GM12878 (cell line): ENCODE measurements around the gene LSR. TPM values are rescaled to one million over a fixed set of nuclear protein-coding genes. Genes with fewer than 3 reads are reported as not detected.

Experiments used
- ATAC-seq: fragments of 200-7000 bp; cut with Tn5 transposase; 3 replicates; pipeline ENCODE4 v1.9.1; 2020; ENCODE audit warnings: mild to moderate bottlenecking, moderate library complexity
- BruUV-seq: library from RNA; stranded (reverse); fragments of 400-500 nt; replicated peaks from 2 replicates; lab custom pipeline; 2021; lab: Mats Ljungman, UMichigan
- CTCF ChIA-PET: fragments of 300-600 bp; sonication (Branson Sonifier 250); formaldehyde crosslinking; extraction: SDS; loops from one replicate; lab custom pipeline; 2021; ENCODE audit warnings: inconsistent platforms; lab: Yijun Ruan, JAX
- POLR2A ChIA-PET: fragments of 350-600 bp; formaldehyde crosslinking; extraction: SDS; loops from one replicate; lab custom pipeline; 2021; ENCODE audit warnings: inconsistent platforms; lab: Charles Lee
- RAD21 ChIA-PET: fragments of 300-600 bp; sonication (Branson Sonifier 250); formaldehyde crosslinking; loops from one replicate; lab custom pipeline; 2023; ENCODE audit warnings: antibody characterized with exemption; ENCODE audit not compliant: unreplicated experiment; lab: Charles Lee
- SMC1A ChIA-PET: fragments of 300-600 bp; sonication (Branson Sonifier 250); formaldehyde crosslinking; loops from one replicate; lab custom pipeline; 2023; ENCODE audit not compliant: unreplicated experiment, uncharacterized antibody; lab: Charles Lee
- DNase-seq: peaks from one replicate; pipeline ENCODE4 v3.0.0-alpha.2; 2011; ENCODE audit warnings: low read depth, low spot score
- FAIRE-seq: peaks from 3 replicates; lab custom pipeline; 2011; peaks lifted over from hg19 to GRCh38; lab: Jason Lieb, UNC
- H2AFZ ChIP-seq: 2 replicates; pipeline ENCODE4 v1.6.0; 2011; ENCODE audit warnings: low read depth, low read length, control low read depth; ENCODE audit not compliant: control insufficient read depth
- H3K27ac ChIP-seq: 2 replicates; pipeline ENCODE4 v1.5.1; 2011; ENCODE audit warnings: control low read depth; ENCODE audit not compliant: control insufficient read depth, insufficient read depth
- H3K27me3 ChIP-seq, 2 experiments: replicated peaks in 1 of 2; 2 replicates each; pipeline versions ENCODE4 v1.6.0 to v1.6.1; 2011; ENCODE audit warnings: low read length in 1 of 2; ENCODE audit not compliant: control insufficient read depth in 2 of 2, insufficient read depth in 2 of 2
- H3K36me3 ChIP-seq, 2 experiments: 2 replicates each; pipeline ENCODE4 v1.5.1; 2011; ENCODE audit warnings: low read length in 1 of 2; ENCODE audit not compliant: control insufficient read depth in 2 of 2, insufficient read depth in 2 of 2
- H3K4me1 ChIP-seq: 2 replicates; pipeline ENCODE4 v1.6.1; 2011; ENCODE audit warnings: mild to moderate bottlenecking, low read length, moderate library complexity, mixed read lengths; ENCODE audit not compliant: control insufficient read depth, insufficient read depth
- H3K4me2 ChIP-seq: 2 replicates; pipeline ENCODE4 v1.6.0; 2011; ENCODE audit warnings: control low read depth; ENCODE audit not compliant: control insufficient read depth, insufficient read depth
- H3K4me3 ChIP-seq: fragments of 200-600 bp; sonication (generic); 2 replicates; pipeline ENCODE4 v1.5.1; 2016
- H3K79me2 ChIP-seq: 2 replicates; pipeline ENCODE4 v1.6.0; 2011; ENCODE audit warnings: low read length; ENCODE audit not compliant: control insufficient read depth, insufficient read depth
- H3K9ac ChIP-seq: 2 replicates; pipeline ENCODE4 v1.8.0; 2011; ENCODE audit warnings: low read length, control low read depth, mixed read lengths; ENCODE audit not compliant: control insufficient read depth, insufficient read depth
- H3K9me3 ChIP-seq: replicated peaks from 3 replicates; pipeline ENCODE4 v1.5.1; 2011; ENCODE audit warnings: mild to moderate bottlenecking, low read length; ENCODE audit not compliant: control insufficient read depth, insufficient read depth
- H4K20me1 ChIP-seq: 2 replicates; pipeline ENCODE4 v1.6.0; 2011; ENCODE audit not compliant: control insufficient read depth, insufficient read depth
- GABPA ChIP-seq: IDR thresholded peaks from 2 replicates; pipeline ENCODE4 v1.6.1; 2014; ENCODE audit warnings: antibody characterized with exemption, low read depth, mild to moderate bottlenecking, inconsistent platforms
- MXI1 ChIP-seq: fragments of 150-350 bp; IDR thresholded peaks from 2 replicates; pipeline ENCODE4 v1.6.1; 2011; ENCODE audit warnings: low read depth, mild to moderate bottlenecking, inconsistent platforms, low read length, improper control_type of control experiment
- NBN ChIP-seq: fragments of 450-650 bp; IDR thresholded peaks from 2 replicates; pipeline ENCODE4 v1.6.1; 2016
- STAT1 ChIP-seq: fragments of 450-650 bp; conservative IDR thresholded peaks from 2 replicates; pipeline ENCODE4 v1.6.1; 2014; ENCODE audit warnings: antibody characterized with exemption, mild to moderate bottlenecking
- ZZZ3 ChIP-seq: IDR thresholded peaks from 2 replicates; pipeline ENCODE4 v1.6.1; 2011; ENCODE audit warnings: low read depth; ENCODE audit not compliant: control insufficient read depth, insufficient read length
- WGBS: methylation state at CpG from one replicate; pipeline ENCODE4 v1.1.6; 2016; ENCODE audit warnings: low lambda C conversion rate; ENCODE audit not compliant: insufficient replicate concordance, insufficient coverage; ENCODE audit errors: missing lambda C conversion rate; 5-methylcytosine and 5-hydroxymethylcytosine counted together
- in situ Hi-C: fragments of 300-500 bp; cut with MboI; formaldehyde crosslinking; loops from 9 replicates; pipeline ENCODE4 v1.14.3; 2018; ENCODE audit warnings: mixed read lengths
- intact Hi-C: fragments of 100-400 bp; cut with micrococcal nuclease; formaldehyde crosslinking; loops from one replicate; pipeline ENCODE4 v1.14.2; 2022; ENCODE audit not compliant: unreplicated experiment
- polyA plus RNA-seq, 11 experiments: library from polyadenylated mRNA; depleted of rRNA in 4 of 11; unstranded in 6 of 11; stranded (reverse) in 5 of 11; fragments of >200 nt; fragmentation: Nextera tagmentation in 4 of 11; fragmentation: Illumina TruSeq in 1 of 11; extraction: Ambion mirVana in 4 of 11; extraction: Trizol in 1 of 11; gene quantifications; 1 replicate in 1 of 11; 2 replicates in 10 of 11; pipeline versions ENCODE4 v1.2.1 to v1.2.3, GENCODE V29; 2011 to 2016; ENCODE audit warnings: inconsistent platforms in 2 of 11, missing spikeins in 2 of 11, low read depth in 1 of 11
- total RNA-seq, 4 experiments: library from RNA; depleted of rRNA in 3 of 4; stranded (reverse); fragments of >200 nt in 3 of 4; fragmentation: Illumina TruSeq in 1 of 4; extraction: Trizol in 1 of 4; gene quantifications; 2 replicates each; pipeline versions ENCODE4 v1.2.1 to v1.2.3, GENCODE V29; 2013 to 2021

Gene LSR
- total and polyA plus RNA-seq, 10 of the 15 experiments (the other 5 are each of a cell fraction or from before 2014, with no cell fraction given) = 0.26 to 53.9 (median 26.3) TPM

DNA sequence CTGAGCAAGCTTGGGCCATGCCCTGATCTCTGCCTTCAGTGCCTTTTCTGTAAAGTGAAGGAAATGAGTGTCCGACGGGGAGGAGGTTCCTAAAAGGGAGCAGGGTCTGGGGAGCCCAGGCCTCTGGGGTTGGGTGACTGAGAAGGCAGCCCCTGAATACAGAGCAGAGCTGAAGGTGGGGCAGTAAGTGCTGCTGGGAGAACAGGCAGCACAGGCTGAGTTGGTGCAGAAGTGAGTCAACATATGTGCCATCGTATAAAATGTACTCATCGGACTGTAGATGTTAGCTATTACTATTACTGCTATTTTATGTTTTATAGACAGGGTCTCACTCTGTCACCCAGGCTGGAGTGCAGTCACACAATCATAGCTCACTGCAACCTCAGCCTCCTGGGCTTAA is 32.5 kb downstream of the LSR start:
- 89% methylated on average over 4 of the region's 4 CpGs for WGBS
- ChIA-PET RAD21 (interaction anchor here (0.5 to 1.2 kb wide), 2 partner anchors 8 to 51 kb away, joined by 3 read pairs; no protein-coding TSS in a partner anchor), POLR2A (interaction anchor here (0.9 kb wide), 1 partner anchor 26 kb away, joined by 3 read pairs; no protein-coding TSS in a partner anchor), SMC1A (interaction anchor here (1.3 kb wide), 1 partner anchor 39 kb away, joined by 3 read pairs; no protein-coding TSS in a partner anchor), CTCF (interaction anchor here (0.6 to 1.4 kb wide), 4 partner anchors 11 to 241 kb away, joined by 3 to 5 read pairs (median 4); no protein-coding TSS in a partner anchor)
- Histone ChIP-seq H3K27me3 (no peaks in the 10 kb centered on the region; a peak in 2 of 4 replicates), H3K9ac (no peak overlapping the region), H2AFZ (no peak overlapping the region), H3K4me2 (no peak overlapping the region), H3K4me3 (no peak overlapping the region), H3K36me3 (peaks cover 6% of the 10 kb centered on the region in 2 experiments; a peak in 3 of 4 replicates), H4K20me1 (no peaks in the 10 kb centered on the region), H3K4me1 (peaks cover 17% of the 10 kb centered on the region), H3K9me3 (no peaks in the 10 kb centered on the region), H3K27ac (no peak overlapping the region), H3K79me2 (no peaks in the 10 kb centered on the region)
- DNase-seq = no peak
- ATAC-seq = peak; percentile 35; the same call in 2 of the 3 replicates
- BruUV-seq = no TSS peak
- FAIRE-seq = peak; percentile 93
- in situ Hi-C loops (no loop called here), intact Hi-C loops (no loop called here)
- TF ChIP-seq NBN (no peak), ZZZ3 (no peak), GABPA (no peak), STAT1 (no peak), MXI1 (no peak)
